Stimulated activated CD4-positive, alpha-beta T cell treated with anti-CD3 and anti-CD28 coated beads, Interleukin-15, amount 100 ng/mL, for 1 hour (primary cell): Measurements from ENCODE around the gene COL28A1.
"Not testable (repeated sequence)": the region's sequence is repeated elsewhere in the genome, so short reads cannot be mapped to it uniquely, and the experiment has no call there.

Experiments used
- DNase-seq, 2 donors: peaks; one replicate each; pipeline ENCODE4 v3.0.0-alpha.2; 2020; ENCODE audit warnings: low read depth in 1 of 2, low spot score in 1 of 2

The COL28A1 gene

GRCh38 chr7:7476381-7476780 is 59.3 kb downstream of the COL28A1 start:
- DNase-seq, result no peak

GRCh38 chr7:7475601-7476000 is 60.1 kb downstream of the COL28A1 start:
- DNase-seq, result no peak

GRCh38 chr7:7474436-7474835 is 61.2 kb downstream of the COL28A1 start:
- no peak for DNase-seq

DNA sequence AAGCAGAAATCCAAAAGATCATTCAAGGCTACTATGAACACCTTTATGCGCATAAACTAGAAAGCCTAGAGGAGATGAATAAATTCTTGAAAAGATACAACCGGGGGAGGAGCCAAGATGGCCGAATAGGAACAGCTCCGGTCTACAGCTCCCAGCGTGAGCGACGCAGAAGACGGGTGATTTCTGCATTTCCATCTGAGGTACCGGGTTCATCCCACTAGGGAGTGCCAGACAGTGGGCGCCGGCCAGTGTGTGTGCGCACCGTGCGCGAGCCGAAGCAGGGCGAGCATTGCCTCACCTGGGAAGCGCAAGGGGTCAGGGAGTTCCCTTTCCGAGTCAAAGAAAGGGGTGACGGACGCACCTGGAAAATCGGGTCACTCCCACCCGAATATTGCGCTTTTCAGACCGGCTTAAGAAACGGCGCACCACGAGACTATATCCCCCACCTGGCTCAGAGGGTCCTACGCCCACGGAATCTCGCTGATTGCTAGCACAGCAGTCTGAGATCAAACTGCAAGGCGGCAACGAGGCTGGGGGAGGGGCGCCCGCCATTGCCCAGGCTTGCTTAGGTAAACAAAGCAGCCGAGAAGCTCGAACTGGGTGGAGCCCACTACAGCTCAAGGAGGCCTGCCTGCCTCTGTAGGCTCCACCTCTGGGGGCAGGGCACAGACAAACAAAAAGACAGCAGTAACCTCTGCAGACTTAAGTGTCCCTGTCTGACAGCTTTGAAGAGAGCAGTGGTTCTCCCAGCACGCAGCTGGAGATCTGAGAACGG is 70.5 kb downstream of the COL28A1 start:
- not testable (repeated sequence) for DNase-seq

DNA sequence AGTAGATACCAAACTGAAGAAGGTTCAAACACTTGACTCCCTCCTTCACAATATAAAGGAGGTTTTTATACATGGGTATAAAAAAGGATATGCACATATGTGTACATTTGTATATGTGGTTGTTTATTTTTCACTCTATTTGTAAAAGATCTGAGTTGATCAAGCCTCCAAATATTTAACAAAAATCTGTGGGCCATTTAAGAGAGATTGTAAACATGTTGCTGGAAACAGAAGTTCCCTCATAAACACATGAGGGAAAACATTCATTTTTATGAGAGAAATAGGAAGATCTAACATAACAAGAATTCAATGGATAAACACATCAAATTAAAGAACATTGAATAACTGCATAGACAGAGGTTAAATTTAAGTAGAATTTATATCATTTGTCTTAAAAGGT is 81.7 kb downstream of the COL28A1 start:
- no peak for DNase-seq

DNA sequence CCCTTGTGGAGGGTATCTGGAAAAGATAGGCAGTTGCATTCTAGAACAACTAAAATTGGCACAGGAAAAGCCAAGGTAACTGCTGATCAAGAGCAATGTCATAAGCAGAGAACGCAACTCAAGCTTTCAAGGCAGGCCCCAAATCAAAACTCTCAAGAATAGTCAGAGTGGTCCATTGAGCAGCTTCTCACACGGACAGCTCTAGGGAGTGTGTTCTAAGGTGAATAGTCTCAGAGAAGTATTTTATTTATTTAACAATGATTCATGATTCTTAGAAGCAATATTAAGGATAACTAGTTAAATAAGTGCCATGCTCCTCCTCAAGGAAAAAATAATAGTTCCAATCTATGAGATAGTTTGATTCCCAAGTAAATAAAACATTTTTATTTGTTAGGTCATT is 83.0 kb downstream of the COL28A1 start:
- no peak for DNase-seq

- no peak for DNase-seq
Measured at GRCh38 chr7:7452119-7452518, 83.6 kb downstream of the COL28A1 start.

- DNase-seq, result no peak
Measured at GRCh38 chr7:7449055-7449454, 86.6 kb downstream of the COL28A1 start.

GRCh38 chr7:7446616-7447015 is 89.1 kb downstream of the COL28A1 start:
- DNase-seq, result no peak

DNA sequence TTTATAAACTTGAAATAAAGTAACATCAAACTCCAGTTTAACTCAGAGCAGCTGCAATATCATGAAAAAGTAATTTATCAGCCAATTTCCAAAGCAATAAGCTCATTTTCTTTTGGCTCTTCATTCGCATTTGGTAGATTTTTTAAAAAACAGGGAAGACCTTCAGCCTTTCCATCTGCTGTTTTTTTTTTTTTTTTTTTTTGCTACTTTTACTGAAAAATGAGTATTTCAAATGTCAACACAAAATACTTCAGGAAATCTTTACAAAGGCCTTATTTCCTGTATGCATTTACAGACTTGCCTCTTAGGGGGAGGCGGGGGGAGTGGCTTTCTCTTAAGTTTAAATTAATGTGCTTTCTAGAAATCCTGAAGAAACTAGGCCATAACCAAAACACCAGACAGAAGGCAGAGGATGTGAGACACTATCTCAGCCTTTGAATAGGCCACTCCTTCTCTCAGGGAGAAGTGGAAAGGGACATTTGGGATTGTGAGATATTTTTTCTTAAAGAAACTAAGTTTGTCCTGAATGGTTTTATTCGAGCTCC is 91.8 kb downstream of the COL28A1 start:
- DNase-seq, result no peak

DNA sequence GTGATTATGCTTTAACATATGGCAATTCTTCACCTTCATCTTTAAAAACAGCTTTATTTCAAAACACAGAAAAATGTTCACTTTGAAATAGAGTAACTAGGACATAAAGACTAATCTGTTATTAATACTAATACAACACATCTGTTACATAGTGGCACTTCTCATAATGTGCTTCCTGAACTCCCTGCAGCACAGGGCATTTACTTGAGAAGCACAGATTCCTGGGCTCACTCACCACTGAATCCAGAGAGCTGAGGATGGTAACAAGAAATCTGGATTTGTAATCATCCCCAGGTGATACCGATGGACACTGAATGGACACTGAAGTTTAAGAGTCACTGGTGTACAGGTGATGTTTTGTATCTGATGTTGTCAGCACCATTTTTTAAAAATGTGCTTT is 96.1 kb downstream of the COL28A1 start:
- no peak for DNase-seq

DNA sequence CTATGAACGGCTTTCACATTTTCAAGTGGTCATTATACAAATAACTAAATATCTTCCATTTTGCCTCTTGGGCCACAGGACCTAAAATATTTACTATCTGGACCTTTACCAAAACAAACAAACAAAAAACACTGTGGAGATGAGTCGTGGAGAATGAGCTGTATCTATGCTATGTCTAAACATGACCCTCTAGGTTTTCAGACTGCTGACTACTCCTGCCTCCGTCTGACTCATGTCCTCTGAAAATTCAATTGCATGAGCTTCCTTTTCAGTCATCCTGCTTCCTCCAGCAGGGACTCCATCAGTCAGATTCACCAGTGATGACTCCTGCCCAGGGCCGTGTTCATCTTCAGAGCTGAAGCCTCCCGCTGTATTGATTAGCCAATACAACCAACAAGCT is 96.8 kb downstream of the COL28A1 start:
- DNase-seq, result no peak

- no peak for DNase-seq
Measured at GRCh38 chr7:7435978-7436377, 99.7 kb downstream of the COL28A1 start.

GRCh38 chr7:7434329-7434728 is 101.3 kb downstream of the COL28A1 start:
- no peak for DNase-seq

GRCh38 chr7:7433811-7434210 is 101.9 kb downstream of the COL28A1 start:
- no peak for DNase-seq

GRCh38 chr7:7432979-7433378 is 102.7 kb downstream of the COL28A1 start:
- no peak for DNase-seq

DNA sequence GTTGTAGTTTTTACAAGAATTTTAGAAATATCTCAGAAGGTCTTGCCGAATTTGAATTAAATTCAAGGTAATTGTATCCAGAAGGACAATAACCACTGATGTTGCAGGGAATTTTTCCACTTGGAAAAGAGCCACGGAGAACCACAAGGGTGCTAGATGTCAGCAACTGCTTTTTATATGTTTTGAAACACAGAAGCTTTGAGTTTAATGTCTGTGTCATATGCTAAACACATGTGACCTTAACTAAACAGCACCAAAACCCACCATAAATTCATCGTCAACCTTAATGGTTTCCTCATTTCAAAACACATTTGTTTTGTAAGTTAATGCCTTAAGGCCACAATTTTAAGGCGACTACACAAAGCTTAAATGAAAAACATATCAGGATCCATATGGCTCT is 106.9 kb downstream of the COL28A1 start:
- DNase-seq, result no peak

GRCh38 chr7:7427363-7427762 is 108.3 kb downstream of the COL28A1 start:
- no peak for DNase-seq

DNA sequence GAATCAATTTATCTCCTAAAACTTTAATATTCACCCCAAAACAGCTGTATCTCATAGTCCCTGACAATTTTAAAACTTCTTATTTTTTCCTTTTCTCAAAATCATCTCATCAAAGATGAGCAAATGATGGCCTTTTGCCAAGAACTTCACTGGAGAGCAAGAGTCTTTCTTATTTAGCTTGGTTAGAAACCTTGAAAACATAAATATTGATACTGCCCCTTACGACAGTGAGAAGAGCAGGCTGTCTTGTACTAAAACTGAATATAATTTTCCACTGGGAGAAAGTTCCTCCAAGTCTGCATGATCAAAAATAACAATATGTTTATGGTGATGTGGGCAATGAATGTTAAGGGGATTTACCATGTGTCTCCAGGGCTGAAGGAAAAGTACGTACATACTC is 109.0 kb downstream of the COL28A1 start:
- DNase-seq, result no peak

DNA sequence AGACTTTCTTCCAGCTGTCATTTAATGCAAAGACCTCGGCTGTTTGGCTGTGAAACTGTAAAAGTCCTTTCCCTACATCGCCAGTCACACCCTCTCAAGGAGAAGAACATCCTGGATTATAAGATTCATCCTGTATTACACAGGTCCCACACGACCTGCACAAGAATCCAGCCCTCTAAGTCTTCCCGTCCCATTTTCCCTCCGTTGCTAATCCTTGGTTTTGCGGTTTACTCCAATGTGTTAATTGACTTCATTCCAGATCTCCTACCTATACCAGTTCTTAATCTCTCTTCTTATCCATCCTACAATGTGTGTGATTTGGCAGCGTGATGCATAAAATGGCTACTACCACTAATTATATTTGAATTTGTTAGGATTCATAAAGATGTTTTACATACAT is 110.4 kb downstream of the COL28A1 start:
- no peak for DNase-seq

DNA sequence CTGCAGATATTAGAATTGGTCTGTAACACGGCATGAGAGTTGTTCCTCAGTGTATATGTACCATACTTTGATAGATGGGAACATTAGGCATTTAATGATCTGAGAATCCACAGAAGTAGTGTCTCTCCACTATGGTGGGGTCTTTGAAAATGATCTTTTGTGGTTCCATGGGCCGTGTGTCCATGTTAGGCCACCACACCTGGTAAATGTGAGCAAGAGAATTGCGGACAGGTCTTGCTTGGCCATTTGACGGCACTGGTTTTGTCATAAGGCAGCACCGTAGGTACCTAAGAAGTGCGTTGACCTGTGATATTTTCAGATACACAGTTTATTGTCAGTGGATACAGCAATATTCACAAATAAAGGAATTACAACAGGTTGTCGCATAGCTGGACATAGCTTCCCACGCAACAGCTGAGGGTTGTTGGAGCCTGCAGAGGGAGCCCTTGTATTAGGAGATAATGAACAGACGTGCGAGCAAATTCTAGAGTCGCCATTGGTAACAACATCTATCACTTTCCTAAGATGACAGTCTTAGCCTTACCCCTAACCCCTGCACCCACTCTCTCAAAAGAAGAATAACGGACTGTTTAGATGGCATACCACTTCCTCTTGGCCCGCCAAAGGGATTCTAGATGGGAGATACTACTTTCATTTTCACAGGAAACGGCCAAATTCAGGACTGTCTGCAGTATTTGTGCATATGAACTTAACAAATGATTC is 111.4 kb downstream of the COL28A1 start:
- no peak for DNase-seq

- DNase-seq, result no peak
Measured at GRCh38 chr7:7422641-7423040, 113.0 kb downstream of the COL28A1 start.
